ENCODE measurements around the gene MAPKBP1.

- TF ChIP-seq CTCF (IDR thresholded peaks at IDR 0.05) (no peak), POLR2A (IDR thresholded peaks at IDR 0.05) (no peak)
Observed at GRCh38 chr15:41779662-41780157, 5.4 kb downstream of the MAPKBP1 start.
